ENCODE measurements around the gene GPX5. TPM values are rescaled to one million over a fixed set of nuclear protein-coding genes. Genes with fewer than 3 reads are reported as not detected.

GPX5 gene
- total and polyA plus RNA-seq, 2 donors (not counting 1 experiment from before 2014, with no cell fraction given), result not detected

DNA sequence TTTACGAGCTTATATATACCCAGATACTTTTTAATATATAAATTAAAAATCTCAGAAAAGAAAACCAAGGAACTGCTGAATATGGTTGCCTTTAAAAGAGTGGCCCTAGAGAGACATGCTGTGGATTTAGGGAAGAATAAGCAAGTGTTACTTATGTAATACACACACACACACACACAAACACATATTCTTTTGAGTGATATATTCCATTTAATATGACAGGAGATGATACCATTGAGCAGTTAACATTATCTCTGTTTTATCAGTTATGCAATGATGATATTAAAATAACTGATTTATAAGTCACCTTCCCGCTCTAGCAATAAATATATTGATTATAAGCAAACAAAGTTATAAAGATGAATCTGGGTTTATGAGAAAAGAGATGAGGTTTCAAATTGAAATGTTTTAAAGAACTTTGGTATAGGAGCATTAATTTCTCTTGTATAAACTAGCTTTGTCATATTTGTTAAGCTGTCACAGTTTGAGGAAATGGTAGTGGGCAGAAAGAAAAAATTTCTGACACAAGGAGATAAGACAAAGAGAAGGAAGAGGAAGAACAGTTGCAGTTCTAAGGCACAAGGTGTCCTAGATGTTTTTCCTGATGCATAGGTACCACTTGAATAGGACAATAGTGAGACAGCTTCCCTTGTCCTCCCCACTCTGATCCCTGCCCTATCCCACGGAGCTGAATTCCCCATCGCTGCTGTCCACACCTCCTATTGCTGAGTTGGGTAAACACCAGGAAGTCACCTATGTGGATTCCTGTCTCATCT, 26.4 kb downstream of the GPX5 start:
- Histone ChIP-seq H3K4me2 (replicated peaks; ENCODE audit: low read depth, low read length, poor library complexity, severe bottlenecking) (no peak overlapping the region), H4K20me1 (ENCODE audit: control insufficient read depth, insufficient read depth, low read length, poor library complexity, severe bottlenecking) (no peaks in the 10 kb centered on the region), H3K27ac (ENCODE audit: low read length in 2 of 2) (no peak overlapping the region), H3K4me1 (ENCODE audit: control insufficient read depth in 2 of 2, insufficient read depth in 2 of 2, low read length in 2 of 2) (no peaks in the 10 kb centered on the region), H3K4me3 (ENCODE audit: control extremely low read depth in 1 of 5, extremely low read depth in 1 of 5, insufficient read depth in 1 of 5, low read depth in 2 of 5, low read length in 4 of 5) (no peak overlapping the region), H3K9me3 (ENCODE audit: control extremely low read depth in 1 of 3, control insufficient read depth in 2 of 3, insufficient read depth in 1 of 3, low read length in 2 of 3) (peaks cover 0 to 6% (median 0%) of the 10 kb centered on the region in 3 donors), H2AFZ (ENCODE audit: insufficient read depth, low read depth, low read length, poor library complexity, severe bottlenecking) (no peak overlapping the region), H3K79me2 (ENCODE audit: control insufficient read depth, insufficient read depth, low read length) (no peaks in the 10 kb centered on the region), H3K9ac (ENCODE audit: low read length) (no peak overlapping the region), H3K27me3 (replicated peaks in 1 of 4; ENCODE audit: control extremely low read depth in 1 of 4, control insufficient read depth in 3 of 4, insufficient read depth in 4 of 4, low read length in 3 of 4) (peaks cover 0 to 35% (median 13%) of the 10 kb centered on the region in 4 experiments), H3K36me3 (replicated peaks in 1 of 2; ENCODE audit: control extremely low read depth in 1 of 2, control insufficient read depth in 1 of 2, extremely low read depth in 1 of 2, insufficient read depth in 2 of 2, low read length in 1 of 2) (no peaks in the 10 kb centered on the region)
- ChIA-PET CTCF (no interaction called here), POLR2A (no interaction called here)
- no peak overlapping the region for H3K4me3 Mint-ChIP-seq
- WGBS (ENCODE audit: insufficient coverage), result no CpG with 5 or more reads among the region's 4 CpGs
- no peaks in the 10 kb centered on the region for H3K9me3 Mint-ChIP-seq (ENCODE audit: insufficient read depth)
- no peak for ATAC-seq (ENCODE audit: low read depth)
- H3K4me1 Mint-ChIP-seq, result no peaks in the 10 kb centered on the region
- peaks cover 73% of the 10 kb centered on the region for H3K27me3 Mint-ChIP-seq
- TF ChIP-seq CTCF (IDR thresholded peaks at IDR 0.05) (no peak), EZH2 (IDR thresholded peaks at IDR 0.05; ENCODE audit: borderline replicate concordance, insufficient read depth, low read depth, low read length, poor library complexity, severe bottlenecking) (no peak)
- no peak for DNase-seq
- no peak overlapping the region for H3K27ac Mint-ChIP-seq
- intact Hi-C loops (cut with micrococcal nuclease), result no loop called here

- TF ChIP-seq CTCF (IDR thresholded peaks at IDR 0.05) (no peak), EZH2 (IDR thresholded peaks at IDR 0.05; ENCODE audit: borderline replicate concordance, insufficient read depth, low read depth, low read length, poor library complexity, severe bottlenecking) (no peak)
- Mint-ChIP-seq H3K27me3 (peaks cover 69% of the 10 kb centered on the region), H3K4me1 (no peaks in the 10 kb centered on the region), H3K4me3 (no peak overlapping the region), H3K27ac (no peak overlapping the region), H3K9me3 (ENCODE audit: insufficient read depth) (no peaks in the 10 kb centered on the region)
- Histone ChIP-seq H2AFZ (ENCODE audit: insufficient read depth, low read depth, low read length, poor library complexity, severe bottlenecking) (no peak overlapping the region), H3K4me1 (ENCODE audit: control insufficient read depth in 2 of 2, insufficient read depth in 2 of 2, low read length in 2 of 2) (no peaks in the 10 kb centered on the region), H3K36me3 (replicated peaks in 1 of 2; ENCODE audit: control extremely low read depth in 1 of 2, control insufficient read depth in 1 of 2, extremely low read depth in 1 of 2, insufficient read depth in 2 of 2, low read length in 1 of 2) (no peaks in the 10 kb centered on the region), H3K79me2 (ENCODE audit: control insufficient read depth, insufficient read depth, low read length) (no peaks in the 10 kb centered on the region), H3K4me3 (ENCODE audit: control extremely low read depth in 1 of 5, extremely low read depth in 1 of 5, insufficient read depth in 1 of 5, low read depth in 2 of 5, low read length in 4 of 5) (no peak overlapping the region), H4K20me1 (ENCODE audit: control insufficient read depth, insufficient read depth, low read length, poor library complexity, severe bottlenecking) (no peaks in the 10 kb centered on the region), H3K9ac (ENCODE audit: low read length) (no peak overlapping the region), H3K27me3 (replicated peaks in 1 of 4; ENCODE audit: control extremely low read depth in 1 of 4, control insufficient read depth in 3 of 4, insufficient read depth in 4 of 4, low read length in 3 of 4) (peaks cover 0 to 36% (median 14%) of the 10 kb centered on the region in 4 experiments), H3K4me2 (replicated peaks; ENCODE audit: low read depth, low read length, poor library complexity, severe bottlenecking) (no peak overlapping the region), H3K9me3 (ENCODE audit: control extremely low read depth in 1 of 3, control insufficient read depth in 2 of 3, insufficient read depth in 1 of 3, low read length in 2 of 3) (peaks cover 0 to 6% (median 0%) of the 10 kb centered on the region in 3 donors), H3K27ac (ENCODE audit: low read length in 2 of 2) (no peak overlapping the region)
- intact Hi-C loops (cut with micrococcal nuclease), result no loop called here
- DNase-seq, result no peak
- WGBS (ENCODE audit: insufficient coverage), result 65% methylated on average over 8 of the region's 8 CpGs
- POLR2A ChIA-PET, result no interaction called here
- CTCF ChIA-PET, result no interaction called here
- ATAC-seq (ENCODE audit: low read depth), result no peak
These were observed 27.8 kb downstream of the GPX5 start for GRCh38 chr6:28553384-28553985.
